Tibial nerve (tissue), 4 donors: ENCODE measurements around the gene FBLL1.

ENCODE experiments used
- EP300 ChIP-seq, 2 donors: sonication (generic); formaldehyde crosslinking; IDR thresholded peaks; one replicate each; pipeline ENCODE4 v1.6.1; 2017; ENCODE audit warnings: antibody characterized with exemption in 2 of 2, mild to moderate bottlenecking in 1 of 2
- POLR2A ChIP-seq, 2 donors: fragments of 450-650 bp; IDR thresholded peaks; one replicate each; pipeline ENCODE4 v1.6.1; 2017; ENCODE audit warnings: antibody characterized with exemption in 2 of 2, mild to moderate bottlenecking in 2 of 2, moderate library complexity in 2 of 2
- TF ChIP-seq, protein P1 (sequence below), 5 experiments: fragments of 200-600 bp in 3 of 5; fragments of 450-650 bp in 2 of 5; sonication (generic) in 3 of 5; IDR thresholded peaks; one replicate each; pipeline ENCODE4 v1.5.1; 2016 to 2019; ENCODE audit warnings: antibody characterized with exemption in 5 of 5, mild to moderate bottlenecking in 3 of 5, moderate library complexity in 2 of 5

DNA sequence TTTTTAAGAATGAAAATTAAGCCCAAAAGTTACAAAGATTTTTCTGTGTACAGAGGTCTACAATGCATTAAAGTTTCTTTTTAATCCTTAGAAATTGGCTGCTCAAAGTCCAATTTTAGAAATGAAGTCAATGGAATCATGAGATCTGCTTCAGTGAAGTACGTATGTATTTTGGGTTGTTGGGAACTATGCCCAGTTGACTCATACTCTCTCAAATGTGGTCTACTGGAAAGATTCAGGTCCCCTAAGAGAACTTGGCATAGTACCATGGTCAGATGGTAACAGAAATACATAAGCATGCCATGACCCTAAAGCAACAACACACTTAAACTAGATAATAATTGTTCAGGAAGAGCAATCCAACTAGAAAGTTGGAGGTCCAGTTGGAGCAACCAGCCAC lies 23.0 kb downstream of the FBLL1 start:
- TF ChIP-seq, protein P1, sequence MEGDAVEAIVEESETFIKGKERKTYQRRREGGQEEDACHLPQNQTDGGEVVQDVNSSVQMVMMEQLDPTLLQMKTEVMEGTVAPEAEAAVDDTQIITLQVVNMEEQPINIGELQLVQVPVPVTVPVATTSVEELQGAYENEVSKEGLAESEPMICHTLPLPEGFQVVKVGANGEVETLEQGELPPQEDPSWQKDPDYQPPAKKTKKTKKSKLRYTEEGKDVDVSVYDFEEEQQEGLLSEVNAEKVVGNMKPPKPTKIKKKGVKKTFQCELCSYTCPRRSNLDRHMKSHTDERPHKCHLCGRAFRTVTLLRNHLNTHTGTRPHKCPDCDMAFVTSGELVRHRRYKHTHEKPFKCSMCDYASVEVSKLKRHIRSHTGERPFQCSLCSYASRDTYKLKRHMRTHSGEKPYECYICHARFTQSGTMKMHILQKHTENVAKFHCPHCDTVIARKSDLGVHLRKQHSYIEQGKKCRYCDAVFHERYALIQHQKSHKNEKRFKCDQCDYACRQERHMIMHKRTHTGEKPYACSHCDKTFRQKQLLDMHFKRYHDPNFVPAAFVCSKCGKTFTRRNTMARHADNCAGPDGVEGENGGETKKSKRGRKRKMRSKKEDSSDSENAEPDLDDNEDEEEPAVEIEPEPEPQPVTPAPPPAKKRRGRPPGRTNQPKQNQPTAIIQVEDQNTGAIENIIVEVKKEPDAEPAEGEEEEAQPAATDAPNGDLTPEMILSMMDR (IDR thresholded peaks at IDR 0.05) = no peak
- TF ChIP-seq POLR2A (IDR thresholded peaks at IDR 0.05) (no peak), EP300 (IDR thresholded peaks at IDR 0.05) (no peak)
